Inflammatory macrophage treated with lipopolysaccharide for 4 hours (primary cell): ENCODE data around the gene CLPTM1L.
"Not testable (repeated sequence)": the region's sequence is repeated elsewhere in the genome, so short reads cannot be mapped to it uniquely, and the experiment has no call there.

ENCODE experiments used
- DNase-seq: peaks from one replicate; pipeline ENCODE4 v3.0.0-alpha.2; 2020

The CLPTM1L gene

DNA sequence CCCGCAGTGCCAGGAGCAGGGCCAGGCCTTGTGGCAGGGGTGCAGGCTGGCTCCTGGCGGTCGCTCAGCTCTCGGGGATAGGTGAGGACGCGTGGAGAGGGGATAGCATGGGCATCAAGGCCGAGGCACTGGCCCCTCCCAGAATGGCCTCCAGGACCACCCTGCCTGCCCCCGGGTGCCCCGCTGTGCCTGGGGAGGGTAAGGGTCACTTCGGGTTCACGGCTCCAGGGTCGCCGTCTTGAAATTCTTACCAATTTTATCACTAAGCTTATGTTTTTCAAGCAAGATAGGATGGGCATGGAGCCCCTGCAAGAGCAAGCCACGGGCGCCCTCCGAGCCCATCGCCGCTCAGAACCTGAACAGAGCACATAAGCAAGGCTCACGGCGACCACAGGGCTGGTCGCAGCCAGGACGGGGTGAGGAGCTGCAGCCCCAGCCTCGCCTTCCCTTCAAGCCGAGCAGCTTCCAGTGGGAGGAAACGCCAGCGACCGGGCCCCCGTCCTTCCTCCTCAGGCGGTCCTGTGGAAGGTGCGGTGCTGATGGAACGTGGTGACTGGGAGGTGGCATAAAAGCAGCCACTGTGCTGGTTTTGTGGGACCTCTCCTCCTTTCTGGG is 14.2 kb upstream of the CLPTM1L start:
- no peak for DNase-seq

DNA sequence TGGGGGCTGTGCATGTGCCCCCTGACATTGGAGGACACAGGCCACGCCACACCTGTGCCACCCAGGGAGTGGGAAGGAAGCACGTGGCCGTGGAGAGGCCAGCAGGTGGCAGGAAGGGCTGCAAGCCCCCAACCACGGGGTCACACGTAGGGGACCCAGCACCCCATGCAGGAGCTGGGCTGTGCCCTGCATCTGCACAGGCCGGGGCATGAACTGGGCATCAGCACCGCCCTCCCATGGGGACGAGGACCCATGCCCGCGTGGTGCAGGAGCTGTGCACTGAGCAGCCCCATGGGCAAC is 13.8 kb upstream of the CLPTM1L start:
- no peak for DNase-seq

GRCh38 chr5:1357946-1358725 is 13.2 kb upstream of the CLPTM1L start:
- no peak for DNase-seq

DNA sequence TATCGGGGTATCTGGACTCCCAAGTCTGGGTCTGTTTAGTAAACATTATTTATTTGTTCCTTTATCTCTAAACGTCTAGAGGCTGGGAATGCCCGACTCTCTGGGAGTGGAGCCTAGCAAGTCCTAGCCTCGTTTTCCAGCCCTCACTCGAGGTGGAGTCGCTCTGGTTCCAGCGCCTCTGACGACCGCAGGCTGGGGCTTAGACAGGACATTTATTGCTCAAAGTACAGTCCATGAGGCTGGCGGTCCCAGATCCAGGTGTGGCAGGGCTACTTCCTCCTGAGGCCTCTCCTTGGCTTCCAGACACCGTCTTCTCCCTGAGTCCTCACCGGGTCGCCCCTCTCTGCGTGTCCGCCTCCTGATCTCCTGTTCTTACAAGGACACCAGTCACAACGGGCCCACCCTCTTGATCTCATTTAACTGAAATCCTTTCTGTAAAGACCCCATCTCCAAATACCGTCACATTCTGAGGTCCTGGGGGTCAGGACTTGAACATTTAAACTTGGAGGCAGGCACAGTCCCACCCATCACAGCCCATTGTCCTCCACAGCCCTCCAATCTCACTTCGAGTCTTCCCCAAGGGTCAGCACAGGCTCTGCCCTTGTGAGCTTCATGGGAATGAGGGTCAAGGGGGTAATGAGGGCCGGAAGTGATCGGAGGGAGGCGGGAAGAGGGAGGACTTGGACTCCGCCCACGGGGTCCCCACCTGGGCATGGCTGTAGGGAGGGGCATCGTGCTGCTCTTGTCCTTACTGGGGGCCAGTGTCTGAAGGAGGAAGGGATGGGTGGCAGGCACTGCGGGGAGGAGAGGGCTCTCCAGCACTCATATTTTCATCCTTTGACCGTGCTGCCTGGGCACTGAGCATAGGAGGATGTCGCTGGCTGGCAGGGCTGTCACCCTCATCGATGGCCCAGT is 12.2 kb upstream of the CLPTM1L start:
- DNase-seq: no peak

GRCh38 chr5:1354576-1354975 is 9.7 kb upstream of the CLPTM1L start:
- no peak for DNase-seq

GRCh38 chr5:1352231-1353219 is 7.6 kb upstream of the CLPTM1L start:
- no peak for DNase-seq

GRCh38 chr5:1351156-1351555 is 6.3 kb upstream of the CLPTM1L start:
- no peak for DNase-seq

- DNase-seq: no peak
Measured at GRCh38 chr5:1349246-1349645, 4.3 kb upstream of the CLPTM1L start.

GRCh38 chr5:1348986-1349245 is 4.0 kb upstream of the CLPTM1L start:
- DNase-seq: no peak

DNA sequence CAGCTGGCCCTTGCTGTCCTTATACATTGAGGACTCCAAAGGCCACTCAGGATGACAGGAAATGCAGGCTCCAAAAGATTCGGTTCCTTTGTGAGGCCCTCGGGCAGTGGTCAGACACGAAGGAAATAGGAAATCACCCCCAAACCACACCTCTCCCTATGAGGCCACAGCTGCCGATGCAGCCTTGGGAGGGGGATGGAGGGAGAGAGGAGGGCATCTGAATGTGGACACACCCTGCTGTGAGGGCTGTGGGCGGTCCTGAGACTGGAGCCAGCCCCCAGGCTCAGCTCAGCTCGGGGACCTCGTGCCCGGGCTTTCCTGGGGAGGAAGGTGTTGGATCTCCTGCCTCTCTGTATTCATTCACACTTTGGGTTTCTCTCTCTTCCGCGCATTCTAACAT is 2.7 kb upstream of the CLPTM1L start:
- no peak for DNase-seq

DNA sequence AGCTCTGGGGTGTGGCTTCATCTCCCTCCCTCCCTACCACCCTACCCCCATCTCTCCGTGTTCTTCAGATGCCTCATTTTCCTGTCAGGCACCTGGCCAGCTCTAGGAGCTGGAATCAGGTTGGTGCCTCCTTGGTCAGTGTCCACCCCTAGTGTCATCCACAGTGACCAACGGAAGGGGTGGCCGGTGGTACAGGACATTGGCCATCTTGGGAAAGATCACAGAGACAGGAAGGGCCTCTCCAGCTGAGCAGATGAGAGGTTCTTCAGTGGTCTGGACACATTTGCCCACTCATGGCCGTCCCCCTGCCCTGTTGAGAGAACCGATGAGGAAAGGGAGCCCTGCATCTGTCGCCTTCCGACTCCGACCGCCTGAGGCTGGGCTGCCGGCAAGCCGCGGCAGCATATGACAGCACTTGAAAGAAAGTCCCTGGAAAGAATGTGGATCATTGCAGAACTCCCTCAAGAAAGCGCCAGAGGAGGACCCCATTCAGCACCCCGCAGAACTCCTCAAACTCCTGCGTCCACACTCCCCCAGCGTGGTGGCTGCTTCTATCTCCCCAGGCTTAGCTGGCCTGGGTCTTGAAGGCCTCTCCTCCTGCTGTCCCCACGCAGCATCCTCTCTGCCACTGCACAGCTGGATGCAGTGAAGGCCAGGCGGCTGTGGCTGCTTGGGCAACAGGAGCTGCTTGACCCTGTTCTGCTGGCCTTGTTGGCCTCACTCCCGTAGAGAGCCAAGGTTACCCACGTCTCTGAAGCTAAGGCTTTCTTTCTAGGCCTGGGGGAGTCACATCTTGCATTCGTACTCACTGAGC is 1.9 kb upstream of the CLPTM1L start:
- DNase-seq: no peak

DNA sequence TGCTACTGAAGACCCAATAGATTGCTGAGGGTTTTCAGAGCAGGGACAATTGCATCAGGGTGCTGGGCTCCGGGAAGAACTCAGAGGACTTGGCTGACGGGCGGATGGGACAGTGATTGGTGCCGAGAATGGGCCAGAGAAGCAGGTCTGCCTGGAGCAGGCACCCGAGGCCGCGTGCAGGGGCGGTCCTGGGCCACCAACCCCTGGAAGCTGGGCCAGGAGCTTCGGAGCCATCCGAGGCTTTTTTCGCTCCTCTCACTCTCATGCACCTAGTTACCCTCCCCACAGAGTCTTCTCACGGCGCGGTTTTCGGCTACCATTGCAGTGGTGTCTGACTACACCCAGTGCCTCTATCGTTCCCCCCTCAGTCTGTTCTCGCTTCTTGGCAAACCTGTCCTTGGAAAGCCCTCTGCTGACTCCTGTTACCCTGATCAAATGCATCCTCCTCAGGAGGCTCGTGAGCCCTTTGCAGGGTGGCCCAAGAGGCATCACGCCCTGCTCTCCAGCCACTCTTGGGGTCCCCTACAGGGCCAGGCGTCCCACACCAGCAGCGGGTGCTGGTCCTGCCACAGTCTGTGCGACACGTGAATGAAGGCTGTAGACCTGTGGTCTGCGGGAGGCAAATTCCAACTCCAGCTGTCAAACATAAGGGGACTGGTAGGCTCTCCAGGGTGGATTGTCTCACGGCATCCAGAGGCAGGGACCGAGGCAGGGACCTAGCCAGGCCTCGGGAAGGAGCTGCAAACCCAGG is 1.2 kb upstream of the CLPTM1L start:
- DNase-seq: no peak

- peak; percentile 17 for DNase-seq
Measured at GRCh38 chr5:1343931-1344901, 683 bp downstream of the CLPTM1L start.

- no peak for DNase-seq
Measured at GRCh38 chr5:1343315-1343751, 1.6 kb downstream of the CLPTM1L start.

DNA sequence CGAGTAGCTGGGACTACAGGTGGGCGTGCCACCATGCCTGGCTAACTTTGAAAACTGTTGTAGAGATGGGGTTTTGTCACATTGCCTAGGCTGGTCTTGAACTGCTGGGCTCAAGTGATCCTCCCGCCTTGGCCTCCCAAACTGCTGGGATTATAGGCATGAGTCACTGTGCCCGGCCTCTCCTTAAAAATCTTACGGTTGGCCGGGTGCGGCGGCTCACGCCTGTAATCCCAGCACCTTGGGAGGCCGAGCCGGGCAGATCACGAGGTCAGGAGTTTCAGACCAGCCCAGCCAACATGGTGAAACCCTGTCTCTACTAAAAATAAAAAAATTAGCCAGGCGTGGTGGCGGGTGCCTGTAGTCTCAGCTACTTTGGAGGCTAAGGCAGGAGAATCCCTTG is 2.2 kb downstream of the CLPTM1L start:
- not testable (repeated sequence) for DNase-seq

DNA sequence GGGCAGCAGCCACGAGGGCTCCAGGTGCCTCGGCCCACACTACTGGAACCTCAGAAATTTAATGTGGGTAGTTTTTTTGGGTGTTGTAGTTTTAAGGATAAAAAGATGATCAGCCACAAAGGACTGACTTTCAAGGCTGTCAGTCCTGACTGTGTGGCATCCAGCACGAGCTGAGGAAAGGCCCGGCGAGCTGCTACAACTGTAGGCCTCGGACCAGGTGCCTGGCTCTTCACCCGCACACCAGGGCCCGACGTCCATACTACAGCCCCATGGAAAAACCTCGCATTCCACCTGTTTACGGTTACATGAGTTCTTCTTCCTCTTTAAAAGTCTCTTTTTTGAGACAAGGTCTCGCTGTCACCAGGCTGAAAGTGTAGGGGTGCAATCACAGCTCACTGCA is 2.6 kb downstream of the CLPTM1L start:
- DNase-seq: no peak

DNA sequence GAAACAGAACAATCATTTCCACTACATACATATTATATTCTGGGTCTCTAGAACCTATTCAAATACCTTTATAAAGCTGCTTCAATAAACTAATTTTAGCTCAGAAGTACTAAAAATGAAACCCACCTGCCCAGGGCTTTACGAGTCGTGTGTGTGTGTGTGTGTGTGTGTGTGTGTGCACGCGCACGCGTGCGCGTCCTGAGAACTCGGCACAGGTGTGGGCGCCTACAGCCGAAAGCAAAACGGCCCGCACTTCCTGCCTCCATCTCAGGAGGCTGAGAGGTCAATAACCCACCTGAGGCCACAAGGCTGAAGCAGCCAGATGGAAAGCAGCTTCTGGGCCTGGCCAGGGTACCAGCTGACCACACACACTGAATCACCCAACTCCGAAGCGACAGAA is 3.0 kb downstream of the CLPTM1L start:
- DNase-seq: no peak

DNA sequence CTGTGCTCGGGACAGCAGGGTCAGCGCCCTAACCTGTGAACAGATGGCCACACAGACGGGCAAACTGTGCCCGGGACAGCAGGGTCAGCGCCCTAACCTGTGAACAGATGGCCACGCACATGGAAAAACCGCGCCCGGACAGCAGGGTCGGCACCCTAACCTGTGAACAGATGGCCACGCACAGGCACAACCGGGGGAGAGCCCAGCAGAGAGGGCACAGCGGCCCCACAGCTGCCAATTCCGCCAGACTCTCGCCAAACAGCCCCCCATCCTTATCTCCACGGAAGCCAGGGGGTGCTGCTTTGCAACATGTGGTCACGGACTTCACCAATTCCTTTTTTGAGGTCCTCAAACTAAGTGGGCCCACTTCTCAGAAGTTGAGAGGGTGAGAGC is 5.1 kb downstream of the CLPTM1L start:
- not testable (repeated sequence) for DNase-seq

DNA sequence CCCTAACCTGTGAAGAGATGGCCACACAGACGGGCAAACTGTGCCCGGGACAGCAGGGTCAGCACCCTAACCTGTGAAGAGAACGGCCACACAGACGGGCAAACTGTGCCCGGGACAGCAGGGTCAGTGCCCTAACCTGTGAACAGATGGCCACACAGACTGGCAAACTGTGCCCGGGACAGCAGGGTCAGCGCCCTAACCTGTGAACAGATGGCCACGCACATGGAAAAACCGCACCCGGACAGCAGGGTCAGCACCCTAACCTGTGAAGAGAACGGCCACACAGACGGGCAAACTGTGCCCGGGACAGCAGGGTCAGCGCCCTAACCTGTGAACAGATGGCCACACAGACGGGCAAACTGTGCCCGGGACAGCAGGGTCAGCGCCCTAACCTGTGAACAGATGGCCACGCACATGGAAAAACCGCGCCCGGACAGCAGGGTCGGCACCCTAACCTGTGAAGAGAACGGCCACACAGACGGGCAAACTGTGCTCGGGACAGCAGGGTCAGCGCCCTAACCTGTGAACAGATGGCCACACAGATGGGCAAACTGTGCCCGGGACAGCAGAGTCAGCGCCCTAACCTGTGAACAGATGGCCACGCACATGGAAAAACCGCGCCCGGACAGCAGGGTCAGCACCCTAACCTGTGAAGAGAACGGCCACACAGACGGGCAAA is 5.6 kb downstream of the CLPTM1L start:
- DNase-seq: not testable (repeated sequence)
